PC-9 (cell line): ENCODE measurements around the gene MMP17. TPM values are rescaled to one million over a fixed set of nuclear protein-coding genes. Genes with fewer than 3 reads are reported as not detected.

Experiments used
- BruUV-seq: library from RNA; stranded (reverse); fragments of 400-500 nt; replicated peaks from 2 replicates; lab custom pipeline; 2021; lab: Mats Ljungman, UMichigan
- CTCF ChIA-PET: fragments of 300-600 bp; sonication (Branson Sonifier 250); formaldehyde crosslinking; loops from one replicate; lab custom pipeline; 2022; ENCODE audit warnings: antibody characterized with exemption; lab: Charles Lee
- POLR2A ChIA-PET: fragments of 300-600 bp; sonication (Branson Sonifier 250); formaldehyde crosslinking; loops from one replicate; lab custom pipeline; 2022; ENCODE audit warnings: antibody characterized with exemption; ENCODE audit not compliant: unreplicated experiment; lab: Charles Lee
- DNase-seq, 2 experiments: peaks; one replicate each; pipeline versions ENCODE4 v3.0.0 to v3.0.0-alpha.2; 2015 to 2022; ENCODE audit warnings: mixed read lengths in 1 of 2
- H2AFZ ChIP-seq: fragments of 200-600 bp; sonication (generic); 2 replicates; pipeline ENCODE4 v1.8.1; 2017; ENCODE audit warnings: antibody characterized with exemption
- H3F3A ChIP-seq: fragments of 200-600 bp; sonication (generic); 2 replicates; pipeline ENCODE4 v1.8.1; 2017; ENCODE audit warnings: antibody characterized with exemption, mild to moderate bottlenecking, low read depth; ENCODE audit not compliant: insufficient read depth
- H3K27ac ChIP-seq: fragments of 200-600 bp; sonication (generic); 2 replicates; pipeline ENCODE4 v1.6.1; 2016; ENCODE audit warnings: mixed run types
- H3K27me3 ChIP-seq: fragments of 200-600 bp; sonication (generic); 2 replicates; pipeline ENCODE4 v1.6.1; 2016; ENCODE audit warnings: low read depth, mixed run types; ENCODE audit not compliant: insufficient read depth
- H3K36me3 ChIP-seq: fragments of 200-600 bp; sonication (generic); 2 replicates; pipeline ENCODE4 v1.6.1; 2016; ENCODE audit warnings: low read depth, mixed run types
- H3K4me1 ChIP-seq: fragments of 200-600 bp; sonication (generic); replicated peaks from 2 replicates; pipeline ENCODE4 v1.6.1; 2016; ENCODE audit warnings: mixed run types; ENCODE audit not compliant: insufficient read depth
- H3K4me2 ChIP-seq: fragments of 200-600 bp; sonication (generic); 2 replicates; pipeline ENCODE4 v1.6.1; 2017; ENCODE audit warnings: mixed run types
- H3K4me3 ChIP-seq: fragments of 200-600 bp; sonication (generic); 2 replicates; pipeline ENCODE4 v1.6.1; 2016; ENCODE audit warnings: mixed run types
- H3K79me2 ChIP-seq: fragments of 200-600 bp; sonication (generic); 2 replicates; pipeline ENCODE4 v1.6.1; 2017; ENCODE audit warnings: low read depth, mixed run types
- H3K9me2 ChIP-seq: fragments of 200-600 bp; sonication (generic); 2 replicates; pipeline ENCODE4 v1.8.1; 2017; ENCODE audit warnings: mild to moderate bottlenecking; ENCODE audit not compliant: insufficient read depth
- H3K9me3 ChIP-seq: fragments of 200-600 bp; sonication (generic); 2 replicates; pipeline ENCODE4 v1.8.1; 2016; ENCODE audit warnings: low read depth; ENCODE audit not compliant: insufficient read depth
- H4K20me1 ChIP-seq: fragments of 200-600 bp; sonication (generic); 2 replicates; pipeline ENCODE4 v1.8.1; 2017; ENCODE audit not compliant: insufficient read depth
- CTCF ChIP-seq: fragments of 200-600 bp; sonication (generic); conservative IDR thresholded peaks from 2 replicates; pipeline ENCODE4 v1.6.1; 2017; ENCODE audit warnings: mixed run types, antibody characterized with exemption, mild to moderate bottlenecking, moderate library complexity
- EZH2 ChIP-seq: fragments of 200-600 bp; sonication (generic); IDR thresholded peaks from 2 replicates; pipeline ENCODE4 v1.8.0; 2017; ENCODE audit warnings: antibody characterized with exemption, low read depth
- intact Hi-C: fragments of 100-400 bp; cut with micrococcal nuclease; formaldehyde crosslinking; loops from one replicate; pipeline ENCODE4 v1.10.0; 2022; ENCODE audit not compliant: unreplicated experiment
- total RNA-seq: library from RNA; stranded (reverse); gene quantifications from 2 replicates; pipeline ENCODE4 v1.2.3, GENCODE V29; 2021

MMP17 gene
- total RNA-seq, 1 experiment from 2014 or later, result 3.3 TPM

GRCh38 chr12:131895640-131896079 lies 67.5 kb downstream of the MMP17 start:
- no peak for DNase-seq
- intact Hi-C loops, result loop anchor here (1.0 to 2.0 kb wide), 4 partner anchors 17 to 53 kb away; partner anchors contain the start of gene EP400
- POLR2A ChIA-PET, result no interaction called here
- no peaks in the 10 kb centered on the region for H3K9me2 ChIP-seq
- no peak overlapping the region for H2AFZ ChIP-seq
- H3K27ac ChIP-seq, result peak overlapping the region; percentile 86
- H4K20me1 ChIP-seq, result peaks cover 6% of the 10 kb centered on the region
- peaks cover 4% of the 10 kb centered on the region; the same call in 1 of the 2 replicates for H3K36me3 ChIP-seq
- TF ChIP-seq CTCF, result no peak
- TF ChIP-seq EZH2, result no peak
- H3F3A ChIP-seq, result peaks cover 22% of the 10 kb centered on the region; the same call in 1 of the 2 replicates
- CTCF ChIA-PET, result no interaction called here
- peak overlapping the region; percentile 94 for H3K4me3 ChIP-seq
- no peaks in the 10 kb centered on the region for H3K27me3 ChIP-seq
- peak overlapping the region; percentile 92 for H3K4me2 ChIP-seq
- BruUV-seq, result no TSS peak
- peaks cover 28% of the 10 kb centered on the region for H3K79me2 ChIP-seq
- peaks cover 13% of the 10 kb centered on the region for H3K4me1 ChIP-seq
- H3K9me3 ChIP-seq, result no peaks in the 10 kb centered on the region

- peak; percentile 86 to 88 for DNase-seq
- intact Hi-C loops, result loop anchor here (1.0 to 2.0 kb wide), 4 partner anchors 17 to 53 kb away; partner anchors contain the start of gene EP400
Observed at GRCh38 chr12:131896080-131896810, 68.1 kb downstream of the MMP17 start.

More at GRCh38 chr12:131896080-131896810, 68.1 kb downstream of the MMP17 start:
- Histone ChIP-seq H3F3A (peaks cover 22% of the 10 kb centered on the region; the same call in 1 of the 2 replicates), H3K36me3 (peaks cover 4% of the 10 kb centered on the region; the same call in 1 of the 2 replicates), H3K4me2 (peak overlapping the region; percentile 92), H3K79me2 (peaks cover 28% of the 10 kb centered on the region), H3K27ac (peak overlapping the region; percentile 86), H4K20me1 (peaks cover 11% of the 10 kb centered on the region), H3K4me1 (peaks cover 15% of the 10 kb centered on the region), H3K27me3 (no peaks in the 10 kb centered on the region), H3K4me3 (peak overlapping the region; percentile 94), H2AFZ (peak overlapping the region; percentile 75), H3K9me2 (no peaks in the 10 kb centered on the region), H3K9me3 (no peaks in the 10 kb centered on the region)
- POLR2A ChIA-PET, result no interaction called here
- CTCF ChIA-PET, result interaction anchor here (0.7 kb wide), 1 partner anchor 28 kb away, joined by 3 read pairs; no protein-coding TSS in a partner anchor
- BruUV-seq, result no TSS peak
- TF ChIP-seq CTCF (no peak), EZH2 (no peak)
